DND-41 (cell line): Measurements from ENCODE around the gene PCDH9.

Experiments used
- ATAC-seq: fragments of 200-7000 bp; cut with Tn5 transposase; 3 replicates; pipeline ENCODE4 v1.9.1; 2021; ENCODE audit warnings: low read depth; ENCODE audit not compliant: insufficient read depth
- DNase-seq: peaks from one replicate; pipeline ENCODE4 v3.0.0-alpha.2; 2020
- H2AFZ ChIP-seq: 2 replicates; pipeline ENCODE4 v1.6.0; 2012; ENCODE audit warnings: low read depth, low read length
- H3K27ac ChIP-seq: 2 replicates; pipeline ENCODE4 v1.5.1; 2012; ENCODE audit warnings: low read length, inconsistent platforms
- H3K27me3 ChIP-seq: fragments of 200-600 bp; sonication (generic); 2 replicates; pipeline ENCODE4 v1.6.0; 2012; ENCODE audit warnings: low read length, mild to moderate bottlenecking, inconsistent platforms; ENCODE audit not compliant: insufficient read depth, poor library complexity
- H3K36me3 ChIP-seq: 2 replicates; pipeline ENCODE4 v1.5.1; 2012; ENCODE audit warnings: low read length, inconsistent platforms; ENCODE audit not compliant: insufficient read depth
- H3K4me1 ChIP-seq: 2 replicates; pipeline ENCODE4 v1.5.1; 2012; ENCODE audit warnings: mild to moderate bottlenecking, low read length; ENCODE audit not compliant: insufficient read depth
- H3K4me2 ChIP-seq: 2 replicates; pipeline ENCODE4 v1.6.0; 2012; ENCODE audit warnings: mild to moderate bottlenecking, moderate library complexity, low read length, inconsistent platforms; ENCODE audit not compliant: insufficient read depth
- H3K4me3 ChIP-seq, 2 experiments: fragments of 200-600 bp in 1 of 2; shearing (Covaris generic) in 1 of 2; 2 replicates each; pipeline ENCODE4 v1.5.1; 2012 to 2016; ENCODE audit warnings: inconsistent platforms in 2 of 2, low read length in 2 of 2, mild to moderate bottlenecking in 2 of 2, low read depth in 1 of 2, moderate library complexity in 1 of 2
- H3K79me2 ChIP-seq: 2 replicates; pipeline ENCODE4 v1.6.0; 2012; ENCODE audit warnings: low read length, inconsistent platforms; ENCODE audit not compliant: insufficient read depth
- H3K9ac ChIP-seq: 2 replicates; pipeline ENCODE4 v1.6.0; 2012; ENCODE audit warnings: low read depth, mild to moderate bottlenecking, inconsistent platforms, low read length, moderate library complexity
- H3K9me3 ChIP-seq: 2 replicates; pipeline ENCODE4 v1.5.1; 2012; ENCODE audit warnings: low read length, moderate library complexity, mild to moderate bottlenecking, inconsistent platforms; ENCODE audit not compliant: insufficient read depth, severe bottlenecking
- H4K20me1 ChIP-seq: 2 replicates; pipeline ENCODE4 v1.6.0; 2012; ENCODE audit warnings: low read length; ENCODE audit not compliant: insufficient read depth
- CTCF ChIP-seq: IDR thresholded peaks from 2 replicates; pipeline ENCODE4 v1.5.1; 2012; ENCODE audit warnings: borderline replicate concordance, low read length, moderate library complexity, mild to moderate bottlenecking; ENCODE audit not compliant: poor library complexity, severe bottlenecking; ENCODE audit errors: extremely low read depth
- EZH2 ChIP-seq: IDR thresholded peaks from 3 replicates; pipeline ENCODE4 v1.6.1; 2012; ENCODE audit warnings: borderline replicate concordance, low read depth, mild to moderate bottlenecking, moderate library complexity, low read length, inconsistent platforms; ENCODE audit not compliant: severe bottlenecking

PCDH9 gene

GRCh38 chr13:66617786-66618185 lies 612.4 kb downstream of the PCDH9 start:
- DNase-seq (no peak), ATAC-seq (no peak)
- H3K27me3 ChIP-seq: no peaks in the 10 kb centered on the region
- TF ChIP-seq CTCF (no peak), EZH2 (no peak)
- H3K27ac ChIP-seq: no peak overlapping the region
- H3K36me3 ChIP-seq: no peaks in the 10 kb centered on the region
- no peaks in the 10 kb centered on the region for H4K20me1 ChIP-seq
- H3K4me2 ChIP-seq: no peak overlapping the region
- no peak overlapping the region for H3K9ac ChIP-seq
- H3K9me3 ChIP-seq: no peaks in the 10 kb centered on the region
- H3K4me1 ChIP-seq: no peaks in the 10 kb centered on the region
- no peaks in the 10 kb centered on the region for H3K79me2 ChIP-seq
- no peak overlapping the region for H3K4me3 ChIP-seq
- no peak overlapping the region for H2AFZ ChIP-seq

DNA sequence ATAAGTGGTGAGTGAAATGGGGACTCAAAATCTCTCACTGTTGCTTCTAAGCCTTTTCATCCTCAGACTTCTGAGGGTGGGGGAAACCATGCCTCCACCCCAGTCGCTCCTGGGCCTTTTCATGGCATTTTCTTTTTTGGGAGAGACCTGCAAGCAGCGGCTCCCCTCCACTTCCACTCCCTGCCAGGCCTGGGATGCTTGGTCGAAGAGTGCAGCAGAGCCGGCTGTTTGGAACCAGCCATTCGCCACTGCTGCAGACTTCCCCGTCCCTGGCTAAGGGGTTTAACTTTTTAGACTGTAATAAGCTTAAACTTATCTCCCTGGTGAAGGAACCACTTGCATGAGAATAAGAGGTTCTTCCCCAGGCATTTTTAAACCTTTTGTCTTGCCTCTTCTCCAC lies 617.2 kb downstream of the PCDH9 start:
- no peaks in the 10 kb centered on the region for H3K4me1 ChIP-seq
- no peak overlapping the region for H3K9ac ChIP-seq
- no peak overlapping the region; the same call in 1 of the 2 replicates for H2AFZ ChIP-seq
- H3K27ac ChIP-seq: no peak overlapping the region
- DNase-seq (no peak), ATAC-seq (no peak)
- H3K4me3 ChIP-seq: no peak overlapping the region
- TF ChIP-seq EZH2: no peak
- no peak for TF ChIP-seq CTCF
- H3K27me3 ChIP-seq: no peaks in the 10 kb centered on the region
- H3K36me3 ChIP-seq: no peaks in the 10 kb centered on the region
- no peaks in the 10 kb centered on the region for H3K79me2 ChIP-seq
- no peaks in the 10 kb centered on the region for H4K20me1 ChIP-seq
- H3K4me2 ChIP-seq: no peak overlapping the region
- H3K9me3 ChIP-seq: no peaks in the 10 kb centered on the region

DNA sequence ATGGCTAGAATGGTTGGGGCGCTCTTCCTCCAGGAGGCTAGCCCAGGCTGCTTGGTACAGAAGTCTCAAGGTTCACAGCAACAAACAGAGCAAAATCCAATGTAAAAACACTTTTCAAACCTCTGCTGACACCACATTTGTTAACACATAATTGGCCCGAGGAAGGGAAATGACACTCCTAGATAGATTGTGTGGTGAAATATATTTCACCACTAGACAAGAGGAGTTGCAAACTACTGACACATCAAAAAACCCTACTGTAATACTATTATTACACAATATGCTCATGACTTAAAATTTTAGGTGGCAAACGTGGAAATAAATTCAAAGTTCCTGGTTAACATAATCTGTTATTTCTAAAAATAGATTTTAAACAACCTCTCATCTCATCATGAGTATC lies 643.6 kb downstream of the PCDH9 start:
- H3K4me1 ChIP-seq: no peaks in the 10 kb centered on the region
- no peaks in the 10 kb centered on the region for H3K36me3 ChIP-seq
- no peak overlapping the region for H3K4me3 ChIP-seq
- H3K27ac ChIP-seq: no peak overlapping the region
- H4K20me1 ChIP-seq: no peaks in the 10 kb centered on the region
- no peaks in the 10 kb centered on the region for H3K79me2 ChIP-seq
- H3K4me2 ChIP-seq: no peak overlapping the region
- H2AFZ ChIP-seq: no peak overlapping the region
- ATAC-seq: no peak
- DNase-seq: no peak
- no peak overlapping the region for H3K9ac ChIP-seq
- no peaks in the 10 kb centered on the region for H3K9me3 ChIP-seq
- TF ChIP-seq EZH2: no peak
- TF ChIP-seq CTCF: no peak
- no peaks in the 10 kb centered on the region for H3K27me3 ChIP-seq

DNA sequence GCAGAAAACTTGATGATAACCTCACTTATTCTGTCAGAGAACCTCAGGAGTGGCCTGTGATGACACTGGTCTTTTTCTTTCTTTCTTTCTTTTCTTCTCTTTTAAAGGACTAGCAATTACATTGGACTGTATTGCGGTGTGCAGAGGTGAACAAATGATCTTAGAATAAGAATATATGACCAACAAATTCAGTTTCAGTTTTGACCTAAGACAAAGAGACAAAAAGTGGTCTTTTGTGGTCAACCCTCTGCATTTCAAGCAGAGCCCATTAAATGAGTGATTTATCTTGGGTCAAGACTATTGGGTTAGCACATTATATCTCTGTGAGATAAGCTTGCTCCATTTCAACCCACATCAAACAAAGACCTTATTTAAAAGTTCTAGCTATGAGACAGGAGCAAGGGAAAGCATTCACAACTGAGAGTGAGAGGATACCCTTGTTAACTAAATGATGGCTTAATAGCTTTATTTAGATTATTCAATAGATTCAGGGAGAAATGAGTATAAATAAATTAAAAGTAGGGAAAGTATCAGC lies 644.4 kb downstream of the PCDH9 start:
- peak; percentile 45; the same call in 2 of the 3 replicates for ATAC-seq
- H3K79me2 ChIP-seq: no peaks in the 10 kb centered on the region
- H3K4me1 ChIP-seq: no peaks in the 10 kb centered on the region
- no peak overlapping the region for H2AFZ ChIP-seq
- H3K36me3 ChIP-seq: no peaks in the 10 kb centered on the region
- H3K9me3 ChIP-seq: no peaks in the 10 kb centered on the region
- TF ChIP-seq CTCF (no peak), EZH2 (no peak)
- H3K9ac ChIP-seq: no peak overlapping the region
- H3K27me3 ChIP-seq: no peaks in the 10 kb centered on the region
- H3K4me2 ChIP-seq: no peak overlapping the region
- no peak overlapping the region for H3K27ac ChIP-seq
- H4K20me1 ChIP-seq: no peaks in the 10 kb centered on the region
- DNase-seq: no peak
- no peak overlapping the region for H3K4me3 ChIP-seq
